Fibroblast of lung (primary cell): ENCODE data around the gene COL16A1. TPM values are rescaled to one million over a fixed set of nuclear protein-coding genes. Genes with fewer than 3 reads are reported as not detected.

ENCODE experiments used
- DNase-seq, 2 donors: peaks; one replicate each; pipeline versions ENCODE4 v3.0.0 to v3.0.0-alpha.2; 2010; ENCODE audit warnings: low read depth in 2 of 2
- H2AFZ ChIP-seq: 2 replicates; pipeline ENCODE4 v1.5.1; 2012; ENCODE audit warnings: low read length, control low read depth, inconsistent platforms
- H3K27ac ChIP-seq: 2 replicates; pipeline ENCODE4 v1.5.1; 2011; ENCODE audit warnings: low read length, control low read depth; ENCODE audit not compliant: insufficient read depth
- H3K27me3 ChIP-seq: 2 replicates; pipeline ENCODE4 v1.5.1; 2011; ENCODE audit warnings: mild to moderate bottlenecking, low read length; ENCODE audit not compliant: control insufficient read depth, insufficient read depth
- H3K36me3 ChIP-seq: 2 replicates; pipeline ENCODE4 v1.5.1; 2011; ENCODE audit warnings: low read length; ENCODE audit not compliant: control insufficient read depth, insufficient read depth
- H3K4me1 ChIP-seq: 2 replicates; pipeline ENCODE4 v1.5.1; 2011; ENCODE audit warnings: low read length; ENCODE audit not compliant: control insufficient read depth, insufficient read depth; ENCODE audit errors: extremely low read depth
- H3K4me2 ChIP-seq: 2 replicates; pipeline ENCODE4 v1.5.1; 2011; ENCODE audit warnings: low read length, control low read depth; ENCODE audit not compliant: insufficient read depth; ENCODE audit errors: extremely low read depth
- H3K4me3 ChIP-seq, 4 experiments: fragments of 200-600 bp in 1 of 4; sonication (generic) in 1 of 4; replicated peaks in 1 of 4; 2 replicates each; pipeline ENCODE4 v1.5.1; 2011 to 2016; ENCODE audit warnings: low read length in 4 of 4, low read depth in 3 of 4, mild to moderate bottlenecking in 3 of 4, control low read depth in 2 of 4, inconsistent platforms in 1 of 4, mixed read lengths in 1 of 4; ENCODE audit not compliant: insufficient read depth in 1 of 4; ENCODE audit errors: control extremely low read depth in 1 of 4
- H3K79me2 ChIP-seq: 2 replicates; pipeline ENCODE4 v1.5.1; 2012; ENCODE audit warnings: mild to moderate bottlenecking, low read length, inconsistent platforms; ENCODE audit not compliant: control insufficient read depth, insufficient read depth
- H3K9ac ChIP-seq: 2 replicates; pipeline ENCODE4 v1.5.1; 2011; ENCODE audit warnings: mild to moderate bottlenecking, low read length, control low read depth; ENCODE audit not compliant: insufficient read depth
- H3K9me3 ChIP-seq: 2 replicates; pipeline ENCODE4 v1.5.1; 2012; ENCODE audit warnings: low read depth, low read length; ENCODE audit not compliant: control insufficient read depth, insufficient read depth
- H4K20me1 ChIP-seq: 2 replicates; pipeline ENCODE4 v1.5.1; 2011; ENCODE audit warnings: low read length; ENCODE audit not compliant: control insufficient read depth, insufficient read depth; ENCODE audit errors: extremely low read depth
- CTCF ChIP-seq, 2 donors: IDR thresholded peaks in 1 of 2; conservative IDR thresholded peaks in 1 of 2; 1 replicate in 1 of 2; 2 replicates in 1 of 2; pipeline ENCODE4 v1.5.1; 2011 to 2012; ENCODE audit warnings: low read length in 2 of 2, control low read depth in 1 of 2, inconsistent platforms in 1 of 2, low read depth in 1 of 2, mild to moderate bottlenecking in 1 of 2
- EZH2 ChIP-seq: IDR thresholded peaks from 2 replicates; pipeline ENCODE4 v1.5.1; 2012; ENCODE audit warnings: low read length, control low read depth, mild to moderate bottlenecking; ENCODE audit errors: missing control alignments
- polyA plus RNA-seq, 2 donors: library from polyadenylated mRNA; depleted of rRNA in 1 of 2; stranded (reverse) in 1 of 2; unstranded in 1 of 2; fragments of >200 nt; gene quantifications; 2 replicates each; pipeline ENCODE4 v1.2.1, GENCODE V29; 2011 to 2012; ENCODE audit warnings: missing spikeins in 1 of 2
- total RNA-seq: library from RNA; depleted of rRNA; stranded (reverse); fragments of >200 nt; gene quantifications from 2 replicates; pipeline ENCODE4 v1.2.1, GENCODE V29; 2014

The COL16A1 gene
- total and polyA plus RNA-seq, 2 donors (not counting 1 experiment from before 2014, with no cell fraction given): 20.9 to 80.3 TPM

DNA sequence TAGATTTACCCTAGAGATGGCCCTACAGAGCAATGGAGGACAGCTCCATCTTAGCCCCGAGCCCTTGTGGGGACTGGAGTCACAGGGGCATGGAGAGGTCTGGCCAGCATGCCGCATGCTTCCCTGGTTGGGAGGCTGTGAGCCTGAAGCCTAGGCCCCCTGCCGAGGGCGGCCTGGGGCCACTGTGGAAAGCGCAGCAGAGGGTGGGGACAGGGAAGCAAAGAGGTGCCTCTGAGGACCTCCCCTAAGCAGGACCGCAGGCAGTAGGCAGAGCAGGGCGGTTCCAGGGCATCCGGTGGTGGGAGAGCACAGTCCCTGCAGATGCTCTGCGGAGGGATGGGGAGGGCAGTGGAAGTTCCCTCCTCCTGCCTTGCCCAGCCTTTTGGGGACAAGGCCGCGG lies 32.7 kb downstream of the COL16A1 start:
- Histone ChIP-seq H3K9ac (no peak overlapping the region), H4K20me1 (no peaks in the 10 kb centered on the region), H3K4me1 (peaks cover 12% of the 10 kb centered on the region), H3K9me3 (no peaks in the 10 kb centered on the region), H3K4me2 (no peak overlapping the region), H2AFZ (no peak overlapping the region), H3K4me3 (no peak overlapping the region), H3K36me3 (peaks cover 22% of the 10 kb centered on the region), H3K27me3 (no peaks in the 10 kb centered on the region), H3K79me2 (no peaks in the 10 kb centered on the region), H3K27ac (no peak overlapping the region)
- no peak for DNase-seq
- TF ChIP-seq EZH2 (no peak), CTCF (conservative IDR thresholded peaks at IDR 0.05 in 1 of 2, IDR thresholded peaks at IDR 0.05 in 1 of 2; ENCODE audit: low read depth in 1 of 2, low read length in 2 of 2) (no peak)

DNA sequence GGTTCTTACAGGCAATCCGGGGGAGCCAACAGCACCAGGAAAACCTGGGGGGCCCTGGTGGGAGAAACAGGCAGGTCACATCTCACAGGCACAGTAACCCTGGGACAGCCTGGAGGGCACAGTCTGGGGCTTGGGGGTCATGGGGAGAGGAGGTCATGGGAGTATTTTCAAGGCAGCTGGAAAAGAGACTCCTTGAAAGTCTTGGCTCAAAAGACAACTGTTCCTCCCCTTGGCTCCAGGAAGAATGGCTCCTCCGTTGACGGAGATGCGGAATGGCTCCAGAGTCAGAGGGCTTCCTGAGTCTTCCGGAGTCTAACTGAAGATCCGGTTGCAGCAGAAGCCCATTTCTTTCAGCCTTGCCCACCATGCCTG lies 33.2 kb downstream of the COL16A1 start:
- TF ChIP-seq CTCF (conservative IDR thresholded peaks at IDR 0.05 in 1 of 2, IDR thresholded peaks at IDR 0.05 in 1 of 2; ENCODE audit: low read depth in 1 of 2, low read length in 2 of 2): no peak
- TF ChIP-seq EZH2: no peak
- Histone ChIP-seq H3K9me3 (no peaks in the 10 kb centered on the region), H3K4me1 (peaks cover 12% of the 10 kb centered on the region), H3K27me3 (no peaks in the 10 kb centered on the region), H3K79me2 (no peaks in the 10 kb centered on the region), H3K9ac (no peak overlapping the region), H3K4me2 (no peak overlapping the region), H4K20me1 (no peaks in the 10 kb centered on the region), H3K27ac (no peak overlapping the region), H3K4me3 (no peak overlapping the region), H2AFZ (no peak overlapping the region), H3K36me3 (peaks cover 24% of the 10 kb centered on the region)
- peak in 1 of 2 donors; percentile 9 for DNase-seq

- TF ChIP-seq EZH2: no peak
- no peak for TF ChIP-seq CTCF (conservative IDR thresholded peaks at IDR 0.05 in 1 of 2, IDR thresholded peaks at IDR 0.05 in 1 of 2; ENCODE audit: low read depth in 1 of 2, low read length in 2 of 2)
- Histone ChIP-seq H3K9ac (no peak overlapping the region), H4K20me1 (no peaks in the 10 kb centered on the region), H3K27ac (no peak overlapping the region), H3K79me2 (no peaks in the 10 kb centered on the region), H3K27me3 (no peaks in the 10 kb centered on the region), H3K4me1 (peaks cover 12% of the 10 kb centered on the region), H3K36me3 (peaks cover 25% of the 10 kb centered on the region), H3K9me3 (no peaks in the 10 kb centered on the region), H2AFZ (no peak overlapping the region), H3K4me2 (no peak overlapping the region), H3K4me3 (no peak overlapping the region)
- peak; percentile 62 for DNase-seq
These were observed 33.8 kb downstream of the COL16A1 start for GRCh38 chr1:31669786-31670592.
